22Rv1 (cell line): ENCODE measurements around the gene TUBA1A.
"Not testable (repeated sequence)": the region's sequence is repeated elsewhere in the genome, so short reads cannot be mapped to it uniquely, and the experiment has no call there.

ENCODE experiments used
- H3K27ac ChIP-seq: fragments of 450-650 bp; 2 replicates; pipeline ENCODE4 v1.5.1; 2017
- CTCF ChIP-seq: fragments of 450-650 bp; IDR thresholded peaks from 2 replicates; pipeline ENCODE4 v1.5.1; 2017; ENCODE audit warnings: mild to moderate bottlenecking
- ZFX ChIP-seq: fragments of 450-650 bp; IDR thresholded peaks from 2 replicates; pipeline ENCODE4 v1.6.1; 2017; ENCODE audit warnings: antibody characterized with exemption, borderline replicate concordance

TUBA1A gene

GRCh38 chr12:49212572-49212971 lies 23.7 kb upstream of the TUBA1A start:
- TF ChIP-seq CTCF (no peak), ZFX (no peak)
- H3K27ac ChIP-seq = no peak overlapping the region

- H3K27ac ChIP-seq = not testable (repeated sequence)
Observed at GRCh38 chr12:49210703-49211102, 21.8 kb upstream of the TUBA1A start.

GRCh38 chr12:49208676-49209075 lies 19.8 kb upstream of the TUBA1A start:
- no peak overlapping the region for H3K27ac ChIP-seq
- TF ChIP-seq ZFX = no peak
- no peak for TF ChIP-seq CTCF

- no peak for TF ChIP-seq CTCF
- TF ChIP-seq ZFX = no peak
- H3K27ac ChIP-seq = no peak overlapping the region
Observed at GRCh38 chr12:49208146-49208545, 19.3 kb upstream of the TUBA1A start.

GRCh38 chr12:49206389-49206788 lies 17.5 kb upstream of the TUBA1A start:
- no peak for TF ChIP-seq ZFX
- TF ChIP-seq CTCF = no peak
- no peak overlapping the region for H3K27ac ChIP-seq

- no peak overlapping the region; the same call in 1 of the 2 replicates for H3K27ac ChIP-seq
- TF ChIP-seq ZFX = no peak
- TF ChIP-seq CTCF = no peak
Observed at GRCh38 chr12:49201595-49202295, 12.9 kb upstream of the TUBA1A start.

GRCh38 chr12:49200919-49201594 lies 12.2 kb upstream of the TUBA1A start:
- no peak overlapping the region; the same call in 1 of the 2 replicates for H3K27ac ChIP-seq
- TF ChIP-seq ZFX (no peak), CTCF (no peak)
